Adrenal gland (tissue), 12 donors: ENCODE data around the gene WNT3A. TPM values are rescaled to one million over a fixed set of nuclear protein-coding genes. Genes with fewer than 3 reads are reported as not detected.

Source experiments
- DNase-seq, 7 donors: peaks; one replicate each; pipeline ENCODE4 v3.0.0-alpha.2; 2019 to 2020
- H3K27ac ChIP-seq, 5 donors: fragments of 200-600 bp; sonication (generic) in 4 of 5; 1 replicate in 3 of 5; 2 replicates in 2 of 5; pipeline versions ENCODE4 v1.5.1 to v1.8.0; 2016 to 2020; ENCODE audit warnings: mild to moderate bottlenecking in 1 of 5
- H3K27me3 ChIP-seq: fragments of 200-600 bp; 2 replicates; pipeline ENCODE4 v1.8.0; 2021
- H3K36me3 ChIP-seq, 2 donors: fragments of 200-600 bp; replicated peaks in 1 of 2; 1 replicate in 1 of 2; 2 replicates in 1 of 2; pipeline versions ENCODE4 v1.5.1 to v1.8.0; 2018 to 2022
- H3K4me1 ChIP-seq, 2 donors: fragments of 200-600 bp; replicated peaks in 1 of 2; 1 replicate in 1 of 2; 2 replicates in 1 of 2; pipeline versions ENCODE4 v1.5.1 to v1.8.0; 2018 to 2021
- H3K4me3 ChIP-seq, 4 donors: fragments of 200-600 bp; sonication (generic) in 3 of 4; one replicate each; pipeline ENCODE4 v1.5.1; 2016 to 2018
- H3K9me3 ChIP-seq, 3 donors: fragments of 200-600 bp; sonication (generic) in 1 of 3; replicated peaks in 1 of 3; 1 replicate in 2 of 3; 2 replicates in 1 of 3; pipeline versions ENCODE4 v1.5.1 to v1.8.0; 2016 to 2021
- POLR2A ChIP-seq, 2 donors: fragments of 450-650 bp; IDR thresholded peaks; one replicate each; pipeline ENCODE4 v1.6.1; 2017; ENCODE audit warnings: antibody characterized with exemption in 2 of 2, mild to moderate bottlenecking in 2 of 2, moderate library complexity in 1 of 2
- WGBS, 4 donors: extraction: QIAGEN DNeasy Blood & Tissue Kit in 2 of 4; methylation state at CpG; one replicate each; pipeline versions ENCODE4 v1.1.5 to v1.1.7; 2013 to 2017; 5-methylcytosine and 5-hydroxymethylcytosine counted together
- intact Hi-C, 2 donors: fragments of 100-400 bp; cut with DNase I; formaldehyde crosslinking; loops; one replicate each; pipeline versions ENCODE4 v1.14.1 to v1.15.0; 2022 to 2023
- polyA plus RNA-seq, 3 donors: library from polyadenylated mRNA; stranded (reverse); fragments of 200-250 nt in 2 of 3; fragments of 350-450 nt in 1 of 3; fragmentation: Illumina TruSeq in 1 of 3; extraction: RNeasy Lipid Tissue Mini Kit (QIAGEN cat#74804) in 1 of 3; gene quantifications; one replicate each; pipeline ENCODE4 v1.2.3, GENCODE V29; 2013 to 2014
- total RNA-seq, 9 donors: library from RNA; depleted of rRNA in 4 of 9; stranded (reverse); fragments of >200 nt in 4 of 9; fragments of 120-200 nt in 1 of 9; fragmentation: NEBNext Ultra II Directional in 1 of 9; extraction: Animal tissue kit (Norgen Biotek cat#: 25700) in 1 of 9; gene quantifications; one replicate each; pipeline versions ENCODE4 v1.1.0 to v1.2.4, GENCODE V29; 2013 to 2023
- TF ChIP-seq, protein P1 (sequence below), 6 experiments: fragments of 450-650 bp in 4 of 6; fragments of 200-600 bp in 2 of 6; sonication (generic) in 1 of 6; IDR thresholded peaks; 1 replicate in 5 of 6; 2 replicates in 1 of 6; pipeline versions ENCODE4 v1.5.1 to v1.8.0; 2016 to 2021; ENCODE audit warnings: antibody characterized with exemption in 6 of 6, mild to moderate bottlenecking in 2 of 6, moderate library complexity in 1 of 6
- donor health status: healthy with polysubstance abuse.
- donor health status: Bipolar disorder and iron deficiency.
- donor health status: DM: yes; HTN: yes; CAD: no.
- donor health status: DM: no; HTN: no; CAD: no.
- donor health status: DM: no; HTN: no; CAD: no.
- donor health status: DM: yes; HTN: yes; CAD: no.

Gene WNT3A
- total and polyA plus RNA-seq, 12 donors = not detected

DNA sequence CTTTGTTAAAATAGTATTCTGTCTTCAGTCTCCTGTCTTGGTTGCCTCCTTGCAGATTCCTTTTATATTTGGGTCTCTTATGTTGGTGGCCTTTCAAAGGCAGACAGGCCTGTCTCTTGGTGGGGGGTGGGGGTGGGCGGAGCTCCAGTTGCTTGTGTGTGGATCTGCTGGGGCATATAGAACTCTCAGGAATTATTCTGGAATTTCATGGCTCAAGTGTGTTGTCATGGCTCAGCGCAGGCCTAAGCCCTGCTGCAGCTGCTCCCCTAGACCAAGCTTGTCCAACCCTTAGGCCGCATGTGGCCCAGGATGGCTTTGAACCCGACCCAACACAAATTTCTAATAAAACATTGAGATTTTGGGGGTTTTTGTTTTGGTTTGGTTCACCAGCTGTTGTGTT, 88.4 kb downstream of the WNT3A start:
- WGBS, 4 donors = 89 to 100% (median 96%) methylated on average over 4 of the region's 4 CpGs
- Histone ChIP-seq H3K27ac (no peak overlapping the region), H3K36me3 (peaks cover 0 to 40% of the 10 kb centered on the region in 2 donors), H3K27me3 (no peaks in the 10 kb centered on the region), H3K4me3 (no peak overlapping the region), H3K9me3 (peaks cover 0 to 9% (median 0%) of the 10 kb centered on the region in 3 donors), H3K4me1 (peaks cover 12 to 45% of the 10 kb centered on the region in 2 donors)
- DNase-seq = peak in 1 of 7 donors; percentile 35
- TF ChIP-seq POLR2A (IDR thresholded peaks at IDR 0.05) = no peak
- TF ChIP-seq, protein P1, sequence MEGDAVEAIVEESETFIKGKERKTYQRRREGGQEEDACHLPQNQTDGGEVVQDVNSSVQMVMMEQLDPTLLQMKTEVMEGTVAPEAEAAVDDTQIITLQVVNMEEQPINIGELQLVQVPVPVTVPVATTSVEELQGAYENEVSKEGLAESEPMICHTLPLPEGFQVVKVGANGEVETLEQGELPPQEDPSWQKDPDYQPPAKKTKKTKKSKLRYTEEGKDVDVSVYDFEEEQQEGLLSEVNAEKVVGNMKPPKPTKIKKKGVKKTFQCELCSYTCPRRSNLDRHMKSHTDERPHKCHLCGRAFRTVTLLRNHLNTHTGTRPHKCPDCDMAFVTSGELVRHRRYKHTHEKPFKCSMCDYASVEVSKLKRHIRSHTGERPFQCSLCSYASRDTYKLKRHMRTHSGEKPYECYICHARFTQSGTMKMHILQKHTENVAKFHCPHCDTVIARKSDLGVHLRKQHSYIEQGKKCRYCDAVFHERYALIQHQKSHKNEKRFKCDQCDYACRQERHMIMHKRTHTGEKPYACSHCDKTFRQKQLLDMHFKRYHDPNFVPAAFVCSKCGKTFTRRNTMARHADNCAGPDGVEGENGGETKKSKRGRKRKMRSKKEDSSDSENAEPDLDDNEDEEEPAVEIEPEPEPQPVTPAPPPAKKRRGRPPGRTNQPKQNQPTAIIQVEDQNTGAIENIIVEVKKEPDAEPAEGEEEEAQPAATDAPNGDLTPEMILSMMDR (IDR thresholded peaks at IDR 0.05) = no peak
- intact Hi-C loops = no loop called here

GRCh38 chr1:228095938-228096337, 89.1 kb downstream of the WNT3A start:
- intact Hi-C loops = no loop called here
- TF ChIP-seq, protein P1 (IDR thresholded peaks at IDR 0.05) = no peak
- no peak for TF ChIP-seq POLR2A (IDR thresholded peaks at IDR 0.05)
- H3K27me3 ChIP-seq = no peaks in the 10 kb centered on the region
- WGBS, 4 donors = 92 to 97% (median 93%) methylated on average over 8 of the region's 8 CpGs
- no peak overlapping the region for H3K4me3 ChIP-seq
- H3K27ac ChIP-seq = no peak overlapping the region
- DNase-seq = peak in 4 of 7 donors; percentile 2 to 39 (median 10)
- H3K4me1 ChIP-seq = peaks cover 5 to 37% of the 10 kb centered on the region in 2 donors
- peaks cover 0 to 9% (median 0%) of the 10 kb centered on the region in 3 donors for H3K9me3 ChIP-seq
- H3K36me3 ChIP-seq = peaks cover 0 to 48% of the 10 kb centered on the region in 2 donors

- H3K9me3 ChIP-seq = peaks cover 0 to 9% (median 0%) of the 10 kb centered on the region in 3 donors
Observed at GRCh38 chr1:228096416-228097332, 89.9 kb downstream of the WNT3A start.

More at GRCh38 chr1:228096416-228097332, 89.9 kb downstream of the WNT3A start:
- 91 to 95% (median 94%) methylated on average over 6 to 13 of the region's 13 CpGs for WGBS, 4 donors
- Histone ChIP-seq H3K36me3 (peaks cover 0 to 52% of the 10 kb centered on the region in 2 donors), H3K27ac (peak overlapping the region in 1 of 5 donors; percentile 2), H3K27me3 (no peaks in the 10 kb centered on the region), H3K4me1 (peaks cover 6 to 32% of the 10 kb centered on the region in 2 donors), H3K4me3 (no peak overlapping the region)
- no peak for TF ChIP-seq POLR2A (IDR thresholded peaks at IDR 0.05)
- TF ChIP-seq, protein P1 (IDR thresholded peaks at IDR 0.05) = no peak
- intact Hi-C loops = no loop called here
- peak in 6 of 7 donors; percentile 0 to 48 (median 14) for DNase-seq
